ENCODE results near the gene GFRA1. TPM values are rescaled to one million over a fixed set of nuclear protein-coding genes. Genes with fewer than 3 reads are reported as not detected.

Gene GFRA1
- total RNA-seq, 2 experiments from 2014 or later, result not detected

DNA sequence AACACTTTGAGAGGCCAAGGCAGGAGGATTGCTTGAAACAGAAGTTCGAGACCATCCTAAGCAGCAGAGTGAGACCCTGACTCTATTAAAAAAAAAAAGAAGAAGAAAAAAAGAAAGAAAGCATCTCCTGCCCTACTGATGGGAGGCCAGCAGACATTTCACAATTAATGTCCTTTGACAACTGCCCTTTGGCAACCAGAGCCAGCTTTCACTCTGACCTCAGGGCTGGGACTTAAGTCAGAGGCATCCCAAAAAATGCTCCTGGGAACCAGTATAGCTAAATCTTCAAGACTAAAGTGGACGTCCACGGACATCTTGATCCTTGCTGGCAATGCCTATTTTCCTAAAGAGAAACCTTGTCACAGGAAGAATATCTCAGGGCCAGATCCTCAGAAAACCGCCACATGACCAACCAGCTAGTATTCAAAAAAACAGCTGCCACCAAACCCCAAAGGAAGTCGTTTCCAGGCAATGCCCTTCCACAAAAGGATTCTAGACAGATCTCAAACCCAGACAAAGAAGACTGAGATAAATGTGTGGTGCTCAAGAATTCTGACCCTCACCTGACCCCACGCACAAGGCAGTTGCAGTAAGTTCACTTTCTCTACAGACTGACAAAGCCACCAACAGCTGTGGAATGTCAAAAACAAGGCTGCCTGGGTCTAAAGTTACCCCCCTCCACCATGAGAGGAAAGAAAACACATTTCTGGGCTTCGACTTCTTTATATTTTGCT lies 18.4 kb downstream of the GFRA1 start:
- intact Hi-C loops (cut with micrococcal nuclease; ENCODE audit: unreplicated experiment), result no loop called here
- TF ChIP-seq, protein P1, sequence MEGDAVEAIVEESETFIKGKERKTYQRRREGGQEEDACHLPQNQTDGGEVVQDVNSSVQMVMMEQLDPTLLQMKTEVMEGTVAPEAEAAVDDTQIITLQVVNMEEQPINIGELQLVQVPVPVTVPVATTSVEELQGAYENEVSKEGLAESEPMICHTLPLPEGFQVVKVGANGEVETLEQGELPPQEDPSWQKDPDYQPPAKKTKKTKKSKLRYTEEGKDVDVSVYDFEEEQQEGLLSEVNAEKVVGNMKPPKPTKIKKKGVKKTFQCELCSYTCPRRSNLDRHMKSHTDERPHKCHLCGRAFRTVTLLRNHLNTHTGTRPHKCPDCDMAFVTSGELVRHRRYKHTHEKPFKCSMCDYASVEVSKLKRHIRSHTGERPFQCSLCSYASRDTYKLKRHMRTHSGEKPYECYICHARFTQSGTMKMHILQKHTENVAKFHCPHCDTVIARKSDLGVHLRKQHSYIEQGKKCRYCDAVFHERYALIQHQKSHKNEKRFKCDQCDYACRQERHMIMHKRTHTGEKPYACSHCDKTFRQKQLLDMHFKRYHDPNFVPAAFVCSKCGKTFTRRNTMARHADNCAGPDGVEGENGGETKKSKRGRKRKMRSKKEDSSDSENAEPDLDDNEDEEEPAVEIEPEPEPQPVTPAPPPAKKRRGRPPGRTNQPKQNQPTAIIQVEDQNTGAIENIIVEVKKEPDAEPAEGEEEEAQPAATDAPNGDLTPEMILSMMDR (conservative IDR thresholded peaks at IDR 0.05; ENCODE audit: low read length), result no peak
- TF ChIP-seq EZH2phosphoT487 (IDR thresholded peaks at IDR 0.05; ENCODE audit: borderline replicate concordance, low read depth, low read length), result no peak
- H2AFZ ChIP-seq (ENCODE audit: low read length), result no peak overlapping the region
- no peak overlapping the region for H3K4me3 ChIP-seq (ENCODE audit: low read depth, low read length, poor library complexity, severe bottlenecking)
- no peaks in the 10 kb centered on the region for H3K9me3 ChIP-seq (ENCODE audit: low read length)
- POLR2A ChIA-PET, result no interaction called here
- no peak for DNase-seq (ENCODE audit: low spot score)
- no peak overlapping the region for H3K27ac ChIP-seq (ENCODE audit: low read depth, low read length, poor library complexity, severe bottlenecking)
- H4K20me1 ChIP-seq (ENCODE audit: insufficient read depth, low read length), result no peaks in the 10 kb centered on the region
- no peaks in the 10 kb centered on the region for H3K79me2 ChIP-seq (ENCODE audit: insufficient read depth, low read depth, low read length)
- CTCF ChIA-PET (ENCODE audit: unreplicated experiment), result no interaction called here
- no peaks in the 10 kb centered on the region for H3K4me1 ChIP-seq (ENCODE audit: insufficient read depth, low read length, poor library complexity, severe bottlenecking)
- H3K9me2 ChIP-seq (ENCODE audit: insufficient read depth, low read length), result no peaks in the 10 kb centered on the region
- H3K4me2 ChIP-seq (ENCODE audit: low read length), result no peak overlapping the region
- H3K36me3 ChIP-seq (ENCODE audit: insufficient read depth, low read length), result no peaks in the 10 kb centered on the region
- no TSS peak for BruUV-seq (replicated peaks)

DNA sequence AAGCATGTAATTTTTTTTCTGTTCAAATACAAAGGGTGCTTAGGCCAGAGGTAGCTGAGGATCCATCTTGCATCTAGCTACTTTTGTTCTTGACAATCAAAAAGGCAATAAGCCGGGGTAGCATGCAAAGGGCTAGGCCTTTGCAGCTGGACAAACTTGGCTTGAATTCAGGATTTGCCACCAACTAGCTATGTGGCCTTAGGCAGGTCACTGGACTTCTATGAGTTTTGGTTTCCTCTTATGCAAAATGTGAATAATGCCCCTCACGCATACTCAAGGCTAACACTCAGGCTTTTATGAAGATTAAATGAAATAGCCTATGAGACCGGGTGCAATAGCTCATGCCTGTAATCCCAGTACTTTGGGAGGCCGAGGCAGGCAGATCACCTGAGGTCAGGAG lies 19.3 kb downstream of the GFRA1 start:
- TF ChIP-seq EZH2phosphoT487 (IDR thresholded peaks at IDR 0.05; ENCODE audit: borderline replicate concordance, low read depth, low read length), result no peak
- TF ChIP-seq, protein P1 (conservative IDR thresholded peaks at IDR 0.05; ENCODE audit: low read length), result no peak

DNA sequence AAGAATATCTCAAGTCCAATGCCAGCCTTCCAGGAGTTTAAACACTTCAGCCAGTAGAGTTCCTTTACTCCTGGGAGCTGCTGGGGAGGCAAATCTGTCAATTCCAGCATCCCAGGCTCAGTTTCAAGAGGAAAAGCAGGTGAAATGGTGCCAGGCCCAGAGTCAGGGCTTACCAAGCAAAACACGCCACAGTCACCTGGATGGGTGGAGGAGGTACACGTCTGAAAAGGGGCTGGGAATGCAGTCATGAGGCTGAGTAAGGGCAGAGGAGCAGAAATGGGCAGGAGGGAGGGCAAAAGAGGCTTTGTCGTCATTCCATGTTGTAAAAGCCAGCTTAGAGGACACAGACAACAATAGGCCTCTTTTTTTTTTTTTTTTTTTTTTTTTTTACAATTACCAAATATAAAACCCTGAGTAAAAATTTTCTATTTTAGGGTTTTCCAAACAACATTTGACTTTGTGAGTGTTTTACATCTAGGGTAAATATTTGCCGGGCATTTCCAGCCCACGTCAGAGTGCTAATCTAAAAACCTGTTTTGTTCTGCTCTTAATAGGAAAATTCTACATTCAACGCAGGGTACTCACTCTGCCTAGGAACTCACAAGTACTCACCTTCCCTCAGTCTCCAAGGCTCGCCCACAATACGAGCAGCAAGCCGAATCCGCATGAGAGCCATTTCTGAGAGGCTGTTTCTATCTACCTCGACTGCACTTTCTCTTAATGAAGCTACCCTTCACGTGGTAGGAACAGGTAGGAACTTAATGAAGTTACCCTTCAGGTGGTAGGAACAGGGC lies 21.2 kb downstream of the GFRA1 start:
- CTCF ChIA-PET (ENCODE audit: unreplicated experiment), result no interaction called here
- no peaks in the 10 kb centered on the region for H3K4me1 ChIP-seq (ENCODE audit: insufficient read depth, low read length, poor library complexity, severe bottlenecking)
- no TSS peak for BruUV-seq (replicated peaks)
- no peak overlapping the region for H3K4me2 ChIP-seq (ENCODE audit: low read length)
- no peaks in the 10 kb centered on the region for H4K20me1 ChIP-seq (ENCODE audit: insufficient read depth, low read length)
- H3K36me3 ChIP-seq (ENCODE audit: insufficient read depth, low read length), result no peaks in the 10 kb centered on the region
- TF ChIP-seq, protein P1 (conservative IDR thresholded peaks at IDR 0.05; ENCODE audit: low read length), result no peak
- no peak for TF ChIP-seq EZH2phosphoT487 (IDR thresholded peaks at IDR 0.05; ENCODE audit: borderline replicate concordance, low read depth, low read length)
- POLR2A ChIA-PET, result no interaction called here
- no peak for DNase-seq (ENCODE audit: low spot score)
- H3K79me2 ChIP-seq (ENCODE audit: insufficient read depth, low read depth, low read length), result no peaks in the 10 kb centered on the region
- no peaks in the 10 kb centered on the region for H3K9me3 ChIP-seq (ENCODE audit: low read length)
- H3K4me3 ChIP-seq (ENCODE audit: low read depth, low read length, poor library complexity, severe bottlenecking), result no peak overlapping the region
- no peak overlapping the region for H2AFZ ChIP-seq (ENCODE audit: low read length)
- no peak overlapping the region for H3K27ac ChIP-seq (ENCODE audit: low read depth, low read length, poor library complexity, severe bottlenecking)
- H3K9me2 ChIP-seq (ENCODE audit: insufficient read depth, low read length), result no peaks in the 10 kb centered on the region
- intact Hi-C loops (cut with micrococcal nuclease; ENCODE audit: unreplicated experiment), result no loop called here

More for the DNA sequence above, 19.3 kb downstream of the GFRA1 start:
- Histone ChIP-seq H4K20me1 (ENCODE audit: insufficient read depth, low read length) (no peaks in the 10 kb centered on the region), H3K27ac (ENCODE audit: low read depth, low read length, poor library complexity, severe bottlenecking) (no peak overlapping the region), H2AFZ (ENCODE audit: low read length) (no peak overlapping the region), H3K4me1 (ENCODE audit: insufficient read depth, low read length, poor library complexity, severe bottlenecking) (no peaks in the 10 kb centered on the region), H3K9me2 (ENCODE audit: insufficient read depth, low read length) (no peaks in the 10 kb centered on the region), H3K36me3 (ENCODE audit: insufficient read depth, low read length) (no peaks in the 10 kb centered on the region), H3K9me3 (ENCODE audit: low read length) (no peaks in the 10 kb centered on the region), H3K79me2 (ENCODE audit: insufficient read depth, low read depth, low read length) (no peaks in the 10 kb centered on the region), H3K4me2 (ENCODE audit: low read length) (no peak overlapping the region), H3K4me3 (ENCODE audit: low read depth, low read length, poor library complexity, severe bottlenecking) (no peak overlapping the region)
- no peak for DNase-seq (ENCODE audit: low spot score)
- BruUV-seq (replicated peaks), result no TSS peak
- ChIA-PET POLR2A (no interaction called here), CTCF (ENCODE audit: unreplicated experiment) (no interaction called here)
- intact Hi-C loops (cut with micrococcal nuclease; ENCODE audit: unreplicated experiment), result no loop called here
